WTC11 (cell line): Measurements from ENCODE around the gene PTPRN2. TPM values are rescaled to one million over a fixed set of nuclear protein-coding genes. Genes with fewer than 3 reads are reported as not detected.

ENCODE experiments used
- ATAC-seq: fragments of 200-7000 bp; cut with Tn5 transposase; 2 replicates; pipeline ENCODE4 v1.10.0; 2021; ENCODE audit warnings: mild to moderate bottlenecking, moderate library complexity
- CTCF ChIA-PET: fragments of 300-600 bp; sonication (Branson Sonifier 250); formaldehyde crosslinking; loops from one replicate; lab custom pipeline; 2021; ENCODE audit warnings: antibody characterized with exemption; lab: Charles Lee
- POLR2A ChIA-PET: fragments of 350-600 bp; sonication (Branson Sonifier 250); formaldehyde crosslinking; loops from one replicate; lab custom pipeline; 2021; ENCODE audit warnings: antibody characterized with exemption; lab: Charles Lee
- DNase-seq: peaks from one replicate; pipeline ENCODE4 v3.0.0; 2021; ENCODE audit warnings: low spot score
- H3K27ac Mint-ChIP-seq: 2 replicates; pipeline ENCODE4 v1.8.0; 2021; ENCODE audit warnings: mixed read lengths
- H3K27me3 Mint-ChIP-seq: 2 replicates; pipeline ENCODE4 v1.8.0; 2021; ENCODE audit warnings: low read depth, mild to moderate bottlenecking, moderate library complexity, mixed read lengths
- H3K36me3 Mint-ChIP-seq: 2 replicates; pipeline ENCODE4 v1.8.0; 2021; ENCODE audit warnings: mixed read lengths
- H3K4me1 Mint-ChIP-seq: 2 replicates; pipeline ENCODE4 v1.8.0; 2022; ENCODE audit warnings: mixed read lengths
- H3K4me3 Mint-ChIP-seq: 2 replicates; pipeline ENCODE4 v1.8.0; 2021; ENCODE audit warnings: mild to moderate bottlenecking, moderate library complexity, mixed read lengths
- H3K9me3 Mint-ChIP-seq: 2 replicates; pipeline ENCODE4 v1.8.0; 2021; ENCODE audit warnings: mixed read lengths
- CDX4 ChIP-seq: fragments of 250-450 bp; sonication (Bioruptor Pico); IDR thresholded peaks from 2 replicates; pipeline ENCODE4 v1.9.0; 2021; ENCODE audit warnings: moderate library complexity, mild to moderate bottlenecking, inconsistent platforms, borderline replicate concordance
- CREB1 ChIP-seq: sonication (generic); formaldehyde crosslinking; IDR thresholded peaks from 2 replicates; pipeline ENCODE4 v1.8.0; 2023; ENCODE audit warnings: mild to moderate bottlenecking, missing genetic modification reagents
- CREM ChIP-seq: sonication (generic); formaldehyde crosslinking; IDR thresholded peaks from 2 replicates; pipeline ENCODE4 v1.8.1; 2022; ENCODE audit warnings: mild to moderate bottlenecking, missing genetic modification reagents, moderate library complexity
- E2F1 ChIP-seq: sonication (generic); formaldehyde crosslinking; IDR thresholded peaks from 2 replicates; pipeline ENCODE4 v1.8.0; 2022; ENCODE audit warnings: mild to moderate bottlenecking, missing genetic modification reagents
- E2F5 ChIP-seq: sonication (generic); formaldehyde crosslinking; IDR thresholded peaks from 2 replicates; pipeline ENCODE4 v1.8.1; 2022; ENCODE audit warnings: mild to moderate bottlenecking, moderate library complexity, missing genetic modification reagents
- HMGA2 ChIP-seq: fragments of 250-450 bp; sonication (Bioruptor Pico); IDR thresholded peaks from 2 replicates; pipeline ENCODE4 v1.4.0; 2021; ENCODE audit warnings: mild to moderate bottlenecking, moderate library complexity
- KAT7 ChIP-seq: sonication (generic); formaldehyde crosslinking; IDR thresholded peaks from 2 replicates; pipeline ENCODE4 v1.8.1; 2023; ENCODE audit warnings: missing genetic modification reagents, mild to moderate bottlenecking, borderline replicate concordance
- NFE2L1 ChIP-seq: sonication (generic); formaldehyde crosslinking; IDR thresholded peaks from 2 replicates; pipeline ENCODE4 v1.8.1; 2023; ENCODE audit warnings: missing genetic modification reagents
- NR1H2 ChIP-seq: sonication (generic); formaldehyde crosslinking; IDR thresholded peaks from 2 replicates; pipeline ENCODE4 v1.9.0; 2021; ENCODE audit warnings: mild to moderate bottlenecking, moderate library complexity, missing genetic modification reagents
- PRDM15 ChIP-seq: sonication (generic); formaldehyde crosslinking; IDR thresholded peaks from 2 replicates; pipeline ENCODE4 v1.8.0; 2022; ENCODE audit warnings: missing genetic modification reagents
- PRRX2 ChIP-seq: fragments of 250-450 bp; sonication (Bioruptor Pico); IDR thresholded peaks from 2 replicates; pipeline ENCODE4 v1.8.0; 2021; ENCODE audit warnings: mild to moderate bottlenecking
- SOX15 ChIP-seq: fragments of 250-450 bp; sonication (Bioruptor Pico); IDR thresholded peaks from 2 replicates; pipeline ENCODE4 v1.9.0; 2021; ENCODE audit warnings: mild to moderate bottlenecking
- TCF7 ChIP-seq: sonication (generic); formaldehyde crosslinking; IDR thresholded peaks from 2 replicates; pipeline ENCODE4 v1.8.0; 2022; ENCODE audit warnings: mild to moderate bottlenecking, low read depth, missing genetic modification reagents, moderate library complexity
- TEAD1 ChIP-seq: sonication (generic); formaldehyde crosslinking; IDR thresholded peaks from 2 replicates; pipeline ENCODE4 v1.8.0; 2022; ENCODE audit warnings: mild to moderate bottlenecking, missing genetic modification reagents
- ZNF138 ChIP-seq: sonication (generic); formaldehyde crosslinking; conservative IDR thresholded peaks from 2 replicates; pipeline ENCODE4 v1.8.1; 2022; ENCODE audit warnings: mild to moderate bottlenecking, moderate library complexity, missing genetic modification reagents
- total RNA-seq: library from RNA; stranded (reverse); gene quantifications from 3 replicates; pipeline ENCODE4 v1.2.3, GENCODE V29; 2021
- TF ChIP-seq, protein P1 (sequence below): fragments of 250-450 bp; sonication (Bioruptor Pico); IDR thresholded peaks from 2 replicates; pipeline ENCODE4 v1.9.0; 2021; ENCODE audit warnings: mild to moderate bottlenecking

The PTPRN2 gene
- total RNA-seq, 1 experiment from 2014 or later = 4.7 TPM

DNA sequence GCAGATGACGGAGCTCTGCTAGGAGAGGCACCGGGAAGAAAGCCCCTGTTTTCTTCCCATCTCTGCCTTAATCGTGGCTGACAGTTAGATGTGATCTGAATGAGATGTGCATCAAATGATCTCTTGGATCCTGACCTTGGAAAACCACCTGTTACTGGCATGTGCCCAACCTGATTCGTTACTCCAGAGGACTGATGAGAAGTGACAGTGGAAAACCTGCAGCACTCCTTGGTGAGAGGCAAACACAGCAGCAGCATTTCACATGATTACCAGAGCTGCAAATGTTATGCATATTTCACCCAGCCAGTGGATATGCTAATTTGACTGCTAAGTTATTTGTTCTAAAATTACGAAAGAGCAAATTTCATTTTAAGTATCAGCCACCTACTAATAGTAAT, 95.3 kb downstream of the PTPRN2 start:
- DNase-seq = no peak
- H3K4me3 Mint-ChIP-seq = no peak overlapping the region
- CTCF ChIA-PET = no interaction called here
- no peak overlapping the region for H3K27ac Mint-ChIP-seq
- POLR2A ChIA-PET = no interaction called here
- H3K4me1 Mint-ChIP-seq = peaks cover 34% of the 10 kb centered on the region
- H3K27me3 Mint-ChIP-seq = peaks cover 2% of the 10 kb centered on the region; the same call in 1 of the 2 replicates
- TF ChIP-seq TEAD1 (CRISPR knock-in tag) = no peak
- no peak for TF ChIP-seq CREM (CRISPR knock-in tag)
- TF ChIP-seq KAT7 (CRISPR knock-in tag) = no peak
- no peak for TF ChIP-seq E2F5 (CRISPR knock-in tag)
- no peak for TF ChIP-seq ZNF138
- no peak for TF ChIP-seq E2F1 (CRISPR knock-in tag)
- TF ChIP-seq PRDM15 = no peak
- TF ChIP-seq NFE2L1 (CRISPR knock-in tag) = no peak
- TF ChIP-seq PRRX2 (CRISPR knock-in tag) = no peak
- TF ChIP-seq NR1H2 (CRISPR knock-in tag) = no peak
- no peak for TF ChIP-seq TCF7
- no peak for TF ChIP-seq HMGA2 (CRISPR knock-in tag)
- no peak for TF ChIP-seq CDX4 (CRISPR knock-in tag)
- no peak for TF ChIP-seq CREB1 (CRISPR knock-in tag)
- TF ChIP-seq, protein P1, sequence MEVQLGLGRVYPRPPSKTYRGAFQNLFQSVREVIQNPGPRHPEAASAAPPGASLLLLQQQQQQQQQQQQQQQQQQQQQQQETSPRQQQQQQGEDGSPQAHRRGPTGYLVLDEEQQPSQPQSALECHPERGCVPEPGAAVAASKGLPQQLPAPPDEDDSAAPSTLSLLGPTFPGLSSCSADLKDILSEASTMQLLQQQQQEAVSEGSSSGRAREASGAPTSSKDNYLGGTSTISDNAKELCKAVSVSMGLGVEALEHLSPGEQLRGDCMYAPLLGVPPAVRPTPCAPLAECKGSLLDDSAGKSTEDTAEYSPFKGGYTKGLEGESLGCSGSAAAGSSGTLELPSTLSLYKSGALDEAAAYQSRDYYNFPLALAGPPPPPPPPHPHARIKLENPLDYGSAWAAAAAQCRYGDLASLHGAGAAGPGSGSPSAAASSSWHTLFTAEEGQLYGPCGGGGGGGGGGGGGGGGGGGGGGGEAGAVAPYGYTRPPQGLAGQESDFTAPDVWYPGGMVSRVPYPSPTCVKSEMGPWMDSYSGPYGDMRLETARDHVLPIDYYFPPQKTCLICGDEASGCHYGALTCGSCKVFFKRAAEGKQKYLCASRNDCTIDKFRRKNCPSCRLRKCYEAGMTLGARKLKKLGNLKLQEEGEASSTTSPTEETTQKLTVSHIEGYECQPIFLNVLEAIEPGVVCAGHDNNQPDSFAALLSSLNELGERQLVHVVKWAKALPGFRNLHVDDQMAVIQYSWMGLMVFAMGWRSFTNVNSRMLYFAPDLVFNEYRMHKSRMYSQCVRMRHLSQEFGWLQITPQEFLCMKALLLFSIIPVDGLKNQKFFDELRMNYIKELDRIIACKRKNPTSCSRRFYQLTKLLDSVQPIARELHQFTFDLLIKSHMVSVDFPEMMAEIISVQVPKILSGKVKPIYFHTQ (CRISPR knock-in tag) = no peak
- TF ChIP-seq, all 79 proteins: peak for 0
- no peaks in the 10 kb centered on the region for H3K36me3 Mint-ChIP-seq
- no peaks in the 10 kb centered on the region for H3K9me3 Mint-ChIP-seq
- ATAC-seq = no peak

GRCh38 chr7:158491094-158491493, 96.5 kb downstream of the PTPRN2 start:
- Mint-ChIP-seq H3K27me3 (peaks cover 2% of the 10 kb centered on the region; the same call in 1 of the 2 replicates), H3K4me3 (no peak overlapping the region)
- ATAC-seq = no peak
- TF ChIP-seq SOX15 = no peak
- TF ChIP-seq, all 79 proteins: peak for 0
- Mint-ChIP-seq H3K27ac (no peak overlapping the region), H3K36me3 (no peaks in the 10 kb centered on the region), H3K4me1 (peaks cover 32% of the 10 kb centered on the region), H3K9me3 (peaks cover 7% of the 10 kb centered on the region)
- ChIA-PET POLR2A (no interaction called here), CTCF (no interaction called here)
- no peak for DNase-seq
